ENCODE measurements around the gene BTD. TPM values are rescaled to one million over a fixed set of nuclear protein-coding genes. Genes with fewer than 3 reads are reported as not detected.

BTD gene
- polyA plus RNA-seq, 1 donor (not counting 4 experiments of a cell fraction or from before 2014, with no cell fraction given) = 12.0 TPM

GRCh38 chr3:15585111-15585845 is 16.3 kb upstream of the BTD start:
- Histone ChIP-seq H3K36me3 (ENCODE audit: control insufficient read depth in 2 of 2, extremely low read depth in 1 of 2, insufficient read depth in 2 of 2, low read length in 2 of 2) (peaks cover 0 to 8% of the 10 kb centered on the region in 2 experiments), H3K4me1 (ENCODE audit: control insufficient read depth, extremely low read depth, insufficient read depth, low read length) (no peaks in the 10 kb centered on the region), H3K4me3 (ENCODE audit: control insufficient read depth in 2 of 3, extremely low read depth in 1 of 3, insufficient read depth in 2 of 3, low read depth in 1 of 3, low read length in 3 of 3) (no peak overlapping the region), H2AFZ (ENCODE audit: control insufficient read depth, low read length) (no peak overlapping the region), H3K9ac (ENCODE audit: control insufficient read depth, extremely low read depth, insufficient read depth, low read length) (no peak overlapping the region), H3K79me2 (ENCODE audit: control insufficient read depth, insufficient read depth, low read length) (no peaks in the 10 kb centered on the region), H3K27me3 (ENCODE audit: control insufficient read depth, extremely low read depth, insufficient read depth, low read length) (no peaks in the 10 kb centered on the region), H3K4me2 (ENCODE audit: control insufficient read depth, extremely low read depth, insufficient read depth, low read depth, low read length) (no peak overlapping the region), H4K20me1 (ENCODE audit: control insufficient read depth, extremely low read depth, insufficient read depth, low read length) (no peaks in the 10 kb centered on the region), H3K27ac (ENCODE audit: control insufficient read depth, insufficient read depth, low read length) (no peak overlapping the region), H3K9me3 (ENCODE audit: control insufficient read depth, low read depth, low read length) (no peaks in the 10 kb centered on the region), H3K9me1 (ENCODE audit: control insufficient read depth, extremely low read depth, insufficient read depth, low read length) (no peaks in the 10 kb centered on the region)
- no peak for FAIRE-seq
- no peak for TF ChIP-seq CTCF (optimal IDR thresholded peaks at IDR 0.05 in 1 of 3, IDR thresholded peaks at IDR 0.05 in 1 of 3, conservative IDR thresholded peaks at IDR 0.05 in 1 of 3; ENCODE audit: extremely low read depth in 1 of 3, insufficient read depth in 2 of 3, low read length in 3 of 3)
- DNase-seq (ENCODE audit: low read depth, low spot score) = no peak
- dilution Hi-C loops (cut with MboI; ENCODE audit: extremely low pct_ligation_motif_present, low sequenced_read_pairs) = no loop called here

DNA sequence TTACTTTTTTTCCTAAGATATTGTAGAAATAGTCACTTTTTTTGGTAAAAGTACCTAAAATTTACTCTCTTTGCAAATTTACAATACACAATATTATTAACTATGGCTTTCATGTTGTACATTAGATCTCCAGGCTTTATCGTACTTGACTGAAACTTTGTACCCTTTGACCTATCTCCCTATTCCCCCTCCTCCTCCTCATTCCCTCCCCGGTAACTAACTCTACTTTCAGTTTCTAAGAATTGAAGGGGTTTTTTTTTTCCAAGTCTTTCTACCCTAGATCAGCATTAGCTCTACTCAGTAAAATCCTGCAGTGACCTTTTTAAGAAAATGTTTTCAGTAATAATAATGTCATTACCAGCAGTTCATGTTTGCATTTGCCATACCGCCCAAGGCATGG is 10.3 kb upstream of the BTD start:
- H3K27me3 ChIP-seq (ENCODE audit: control insufficient read depth, extremely low read depth, insufficient read depth, low read length) = no peaks in the 10 kb centered on the region
- H3K27ac ChIP-seq (ENCODE audit: control insufficient read depth, insufficient read depth, low read length) = no peak overlapping the region
- FAIRE-seq (no peak), DNase-seq (ENCODE audit: low read depth, low spot score) (no peak)
- dilution Hi-C loops (cut with MboI; ENCODE audit: extremely low pct_ligation_motif_present, low sequenced_read_pairs) = no loop called here
- H3K79me2 ChIP-seq (ENCODE audit: control insufficient read depth, insufficient read depth, low read length) = no peaks in the 10 kb centered on the region
- no peaks in the 10 kb centered on the region for H3K9me1 ChIP-seq (ENCODE audit: control insufficient read depth, extremely low read depth, insufficient read depth, low read length)
- H2AFZ ChIP-seq (ENCODE audit: control insufficient read depth, low read length) = no peak overlapping the region
- H3K9me3 ChIP-seq (ENCODE audit: control insufficient read depth, low read depth, low read length) = no peaks in the 10 kb centered on the region
- no peak for TF ChIP-seq CTCF (optimal IDR thresholded peaks at IDR 0.05 in 1 of 3, IDR thresholded peaks at IDR 0.05 in 1 of 3, conservative IDR thresholded peaks at IDR 0.05 in 1 of 3; ENCODE audit: extremely low read depth in 1 of 3, insufficient read depth in 2 of 3, low read length in 3 of 3)
- TF ChIP-seq EZH2 (IDR thresholded peaks at IDR 0.05; ENCODE audit: low read length) = no peak
- H3K4me3 ChIP-seq (ENCODE audit: control insufficient read depth in 2 of 3, extremely low read depth in 1 of 3, insufficient read depth in 2 of 3, low read depth in 1 of 3, low read length in 3 of 3) = no peak overlapping the region
- no peak overlapping the region for H3K4me2 ChIP-seq (ENCODE audit: control insufficient read depth, extremely low read depth, insufficient read depth, low read depth, low read length)
- no peaks in the 10 kb centered on the region for H4K20me1 ChIP-seq (ENCODE audit: control insufficient read depth, extremely low read depth, insufficient read depth, low read length)
- no peaks in the 10 kb centered on the region for H3K4me1 ChIP-seq (ENCODE audit: control insufficient read depth, extremely low read depth, insufficient read depth, low read length)
- H3K9ac ChIP-seq (ENCODE audit: control insufficient read depth, extremely low read depth, insufficient read depth, low read length) = no peak overlapping the region
- peaks cover 0 to 7% of the 10 kb centered on the region in 2 experiments for H3K36me3 ChIP-seq (ENCODE audit: control insufficient read depth in 2 of 2, extremely low read depth in 1 of 2, insufficient read depth in 2 of 2, low read length in 2 of 2)
